Measurements from ENCODE around the gene AMBP.

AMBP gene

DNA sequence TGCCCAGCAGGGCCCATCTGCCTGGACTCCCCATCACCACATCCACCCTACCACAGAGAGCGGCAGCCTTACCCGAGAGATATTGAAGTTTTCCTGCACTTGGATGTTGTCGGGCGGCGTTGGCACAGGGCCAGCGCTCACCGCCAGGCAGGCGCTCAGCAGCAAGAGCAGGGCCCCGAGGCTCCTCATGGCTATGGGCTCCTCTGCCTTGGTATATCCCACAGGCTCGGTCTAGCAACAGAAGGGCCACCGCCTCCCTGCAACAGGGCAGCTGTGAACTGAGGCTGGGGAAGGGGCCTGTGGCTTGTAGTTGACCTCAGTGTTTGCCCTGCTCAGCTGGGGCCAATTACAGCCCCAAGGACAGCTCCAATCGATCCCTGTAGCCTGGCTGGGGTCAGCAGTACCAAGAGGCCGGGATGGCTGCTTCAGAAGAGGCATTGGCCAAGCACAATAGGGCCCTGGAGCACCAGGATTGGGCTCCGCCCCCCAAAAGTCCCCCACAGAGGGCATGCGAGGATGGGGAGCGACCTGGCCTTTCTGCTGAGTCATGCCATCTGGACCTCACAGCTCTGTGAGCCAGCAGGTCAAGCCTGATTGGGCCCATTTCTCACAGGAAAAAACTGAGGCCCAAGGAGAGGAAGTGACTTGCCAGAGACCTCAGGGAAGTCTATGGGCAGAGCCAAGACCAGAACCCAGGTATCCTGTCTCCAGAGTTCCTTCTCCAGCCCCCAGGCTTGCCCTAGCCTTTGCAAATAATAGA, at the start of gene AMBP:
TSS of gene AMBP (minus strand) at position 280 of the 760 bp plus-strand sequence. CDS start at position 189, 91 bp downstream.
- no peak for DNase-seq (ENCODE audit: low read depth)

- DNase-seq (ENCODE audit: low read depth): no peak
Observed at GRCh38 chr9:114126247-114127060, 48.4 kb upstream of the AMBP start.

- DNase-seq (ENCODE audit: low read depth): no peak
Observed at GRCh38 chr9:114125476-114126013, 47.4 kb upstream of the AMBP start.

- DNase-seq (ENCODE audit: low read depth): no peak
Observed at GRCh38 chr9:114124666-114125475, 46.8 kb upstream of the AMBP start.

DNA sequence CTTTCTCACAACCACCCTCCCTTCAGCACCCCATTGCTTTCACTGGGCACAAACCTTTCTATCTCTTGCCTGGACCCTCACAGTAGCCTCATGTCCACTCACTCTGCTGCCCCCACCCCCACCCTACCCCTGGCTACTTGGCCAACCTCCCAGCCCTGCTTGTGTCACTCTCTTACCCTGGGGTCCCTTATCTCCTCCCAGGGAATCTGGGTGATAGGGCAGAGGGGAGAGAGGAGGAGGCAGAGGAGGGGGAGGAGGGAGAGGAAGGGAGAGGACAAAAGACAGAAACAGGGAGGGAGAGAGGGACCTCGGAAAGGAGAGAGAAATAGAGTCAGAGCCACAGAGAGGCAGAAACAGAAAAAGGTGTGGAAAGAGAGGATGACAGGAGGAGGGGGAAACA, 46.0 kb upstream of the AMBP start:
- no peak for DNase-seq (ENCODE audit: low read depth)

DNA sequence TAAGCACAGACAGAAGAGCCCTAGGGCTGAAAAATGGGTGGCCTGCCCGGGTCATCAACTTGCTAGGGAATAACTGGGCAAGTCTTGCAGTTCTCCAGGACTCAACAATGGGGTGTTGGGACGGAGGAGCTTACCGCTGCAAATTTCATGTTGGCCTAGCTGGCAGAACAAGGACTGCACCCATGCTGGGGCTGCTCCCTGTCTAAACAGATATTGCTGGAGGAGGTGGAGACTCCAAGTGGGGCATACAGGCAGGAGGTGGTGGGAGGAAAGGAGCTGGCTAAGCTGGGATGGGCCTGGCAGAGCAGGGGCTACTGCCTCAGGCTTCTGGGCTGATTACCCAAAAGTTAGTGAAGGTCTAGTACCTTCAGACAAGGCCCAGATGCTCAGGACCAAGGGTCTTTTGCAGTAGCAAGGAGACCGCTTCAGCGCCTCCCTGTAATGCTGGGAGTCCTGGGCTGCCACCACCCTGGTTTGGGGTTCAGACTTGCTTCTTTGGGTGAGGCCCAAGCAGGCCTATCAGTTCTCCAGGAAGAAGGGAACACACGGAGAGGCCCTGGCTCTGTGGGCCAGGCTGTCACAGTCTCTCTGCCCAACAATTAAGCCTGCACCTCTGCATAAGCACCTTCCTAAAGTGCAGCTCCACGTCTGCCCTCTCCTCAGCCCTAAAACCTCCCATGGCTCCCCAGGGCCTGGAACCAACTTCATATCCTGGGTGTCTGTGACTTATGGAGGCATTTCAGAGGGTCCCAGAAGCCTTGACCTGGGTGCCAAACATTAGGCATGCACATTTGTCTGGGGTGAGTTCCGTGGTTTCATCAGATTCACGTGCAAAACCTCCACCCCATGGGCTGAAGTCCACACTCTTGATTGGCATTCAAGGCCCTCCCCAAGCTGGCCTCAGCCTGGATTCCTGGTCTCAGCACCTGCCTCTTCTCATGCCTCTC, 45.2 kb upstream of the AMBP start:
- DNase-seq (ENCODE audit: low read depth): no peak

GRCh38 chr9:114122136-114123027, 44.3 kb upstream of the AMBP start:
- no peak for DNase-seq (ENCODE audit: low read depth)

GRCh38 chr9:114121227-114122135, 43.4 kb upstream of the AMBP start:
- no peak for DNase-seq (ENCODE audit: low read depth)

GRCh38 chr9:114120192-114121014, 42.3 kb upstream of the AMBP start:
- no peak for DNase-seq (ENCODE audit: low read depth)

DNA sequence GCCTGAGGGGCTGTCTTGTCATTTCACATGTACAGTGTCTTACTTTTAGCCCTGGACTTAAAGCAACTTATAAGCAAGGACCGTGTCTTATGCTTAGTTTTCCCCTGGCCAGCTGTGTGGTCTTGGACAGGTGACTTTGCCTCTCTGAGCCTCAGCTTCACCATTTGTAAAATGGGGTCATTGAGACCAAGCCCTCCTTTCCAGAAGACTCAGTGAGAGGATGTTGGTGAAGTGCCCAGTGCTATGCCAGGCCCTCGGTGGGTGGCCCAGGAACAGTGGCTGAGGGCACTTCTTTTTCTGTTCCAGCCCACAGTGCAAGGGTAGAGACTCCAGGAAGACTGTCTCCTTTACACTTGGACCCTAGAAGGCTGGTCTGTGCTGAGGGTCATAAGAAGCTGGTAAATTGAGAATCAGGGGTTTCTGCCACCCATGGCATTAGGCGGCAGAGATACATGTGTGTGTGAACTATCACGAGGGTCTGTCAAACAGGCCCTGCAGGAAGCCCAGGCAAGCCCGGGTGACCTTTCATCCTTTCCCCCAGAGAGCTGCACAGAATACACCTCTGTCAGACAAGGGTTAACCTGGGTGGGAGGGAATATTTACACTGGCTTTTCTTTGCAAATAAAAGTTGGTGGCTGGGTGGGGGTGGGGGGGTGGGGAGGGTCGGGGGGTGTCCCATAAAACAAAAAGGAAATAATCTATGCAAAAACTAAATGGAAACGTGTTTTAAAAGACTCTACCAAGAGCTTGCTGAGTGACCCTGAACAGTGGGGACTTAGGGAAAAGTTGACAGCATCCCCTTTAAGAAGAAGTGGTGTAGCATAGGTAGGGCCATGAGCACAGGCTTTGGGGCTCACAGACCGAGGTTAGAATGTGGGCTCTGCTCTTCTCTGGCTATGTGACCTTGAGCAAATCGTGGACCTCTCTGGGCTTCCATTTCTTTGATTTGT, 41.4 kb upstream of the AMBP start:
- no peak for DNase-seq (ENCODE audit: low read depth)

DNA sequence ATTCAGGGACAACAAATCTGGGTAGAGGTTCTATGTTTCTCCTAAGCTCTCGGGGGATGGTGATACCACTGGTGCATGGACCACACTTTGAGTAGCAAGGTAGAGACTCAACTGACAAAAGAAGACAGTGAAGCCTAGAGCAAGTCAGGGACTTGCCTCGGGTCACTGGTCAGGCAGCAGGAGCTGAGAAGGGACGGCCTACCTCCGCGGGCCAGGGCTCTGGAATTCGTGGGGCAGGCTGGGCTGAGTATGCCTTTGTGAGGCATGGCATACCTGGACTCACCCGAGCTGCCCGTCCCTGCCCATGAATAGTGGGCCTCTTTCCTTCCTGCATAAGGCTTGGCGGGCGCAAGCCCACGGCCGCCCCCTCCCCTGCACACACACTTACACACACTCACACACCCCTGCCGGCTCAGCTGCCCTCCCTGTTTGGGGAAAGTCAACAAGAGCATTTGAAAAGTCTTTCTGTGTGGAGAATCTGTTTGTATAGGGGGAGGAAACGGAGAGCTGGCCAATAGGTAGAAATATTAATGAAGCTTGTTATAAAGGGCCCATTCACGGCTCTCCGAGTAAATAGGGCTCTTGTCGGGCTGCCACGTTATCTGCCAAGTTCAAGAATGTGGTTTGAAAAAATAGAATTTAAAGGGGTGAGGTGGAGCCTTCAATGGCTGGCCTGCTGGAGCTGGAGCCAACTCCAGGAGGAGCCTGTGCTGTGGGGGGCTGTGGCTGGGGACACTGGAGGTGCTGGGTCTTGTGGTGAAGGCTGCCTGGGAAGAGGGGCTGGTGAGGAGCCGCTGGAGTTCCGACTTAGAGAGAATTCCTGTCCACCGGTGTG, 40.1 kb upstream of the AMBP start:
- no peak for DNase-seq (ENCODE audit: low read depth)

- no peak for DNase-seq (ENCODE audit: low read depth)
Observed at GRCh38 chr9:114117614-114117995, 39.5 kb upstream of the AMBP start.

- DNase-seq (ENCODE audit: low read depth): no peak
Observed at GRCh38 chr9:114116126-114116747, 38.1 kb upstream of the AMBP start.

DNA sequence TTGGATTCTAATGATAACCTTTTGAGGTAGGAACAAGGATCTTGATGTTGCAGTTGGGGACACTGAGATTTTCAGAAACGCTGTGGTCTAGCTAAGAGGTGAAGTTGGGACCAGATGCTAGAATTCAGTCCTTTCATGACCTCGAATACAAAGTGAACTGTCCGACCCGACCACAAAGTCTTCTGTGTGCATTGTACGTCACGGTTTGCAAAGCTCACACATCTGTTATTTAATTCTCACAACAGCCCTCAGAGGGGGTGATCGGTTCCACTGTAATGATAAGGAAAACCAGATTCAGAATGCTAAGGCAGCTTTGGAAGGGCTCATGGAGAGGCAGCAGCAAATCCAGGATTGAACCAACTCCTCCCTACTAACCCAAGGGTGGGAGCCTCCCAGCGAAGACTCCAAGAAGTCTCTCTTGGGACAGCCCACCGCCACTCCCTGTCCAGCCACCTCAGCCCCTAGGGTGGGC, 37.6 kb upstream of the AMBP start:
- DNase-seq (ENCODE audit: low read depth): no peak

- peak; percentile 21 for DNase-seq (ENCODE audit: low read depth)
Observed at GRCh38 chr9:114114364-114114763, 36.3 kb upstream of the AMBP start.

Measured in iris pigment epithelial cell (primary cell).